OCI-LY3 (cell line): ENCODE results near the gene TRIM38.

Experiments
- H2AFZ ChIP-seq: fragments of 200-600, 300-600 bp; shearing (Covaris generic); 2 replicates; pipeline ENCODE4 v1.6.0; 2014; ENCODE audit warnings: antibody characterized with exemption, low read depth, low read length
- H3K27ac ChIP-seq: fragments of 200-600, 300-600 bp; sonication (generic); 2 replicates; pipeline ENCODE4 v1.5.1; 2014; ENCODE audit warnings: mild to moderate bottlenecking, low read length, moderate library complexity, mixed read lengths
- H3K27me3 ChIP-seq: fragments of 200-600, 300-600 bp; sonication (generic); 2 replicates; pipeline ENCODE4 v1.6.1; 2014; ENCODE audit warnings: low read depth, low read length, mixed read lengths
- H3K36me3 ChIP-seq: fragments of 200-600, 300-600 bp; sonication (generic); replicated peaks from 2 replicates; pipeline ENCODE3; 2014; ENCODE audit warnings: low read depth, low read length, mixed read lengths
- H3K4me1 ChIP-seq: fragments of 300-600, 200-600 bp; sonication (generic); 2 replicates; pipeline ENCODE4 v1.6.1; 2014; ENCODE audit warnings: low read length, mixed read lengths
- H3K4me2 ChIP-seq: fragments of 200-600, 300-600 bp; sonication (generic); 2 replicates; pipeline ENCODE4 v1.6.1; 2014; ENCODE audit warnings: low read length, mixed read lengths
- H3K4me3 ChIP-seq: fragments of 300-600, 200-600 bp; sonication (generic); 2 replicates; pipeline ENCODE4 v1.5.1; 2014; ENCODE audit warnings: antibody characterized with exemption, mild to moderate bottlenecking, low read length, moderate library complexity
- H3K79me2 ChIP-seq: fragments of 300-600, 200-600 bp; shearing (Covaris generic); 2 replicates; pipeline ENCODE4 v1.6.1; 2014; ENCODE audit warnings: mild to moderate bottlenecking, low read length, mixed read lengths
- H3K9ac ChIP-seq: fragments of 300-600, 200-600 bp; shearing (Covaris generic); 2 replicates; pipeline ENCODE4 v1.6.0; 2014; ENCODE audit warnings: mild to moderate bottlenecking, low read length, moderate library complexity
- H3K9me3 ChIP-seq: fragments of 200-600, 300-600 bp; shearing (Covaris generic); 2 replicates; pipeline ENCODE4 v1.6.1; 2014; ENCODE audit warnings: low read length, mixed read lengths; ENCODE audit not compliant: insufficient read depth
- H4K20me1 ChIP-seq: fragments of 200-600, 300-600 bp; sonication (generic); 2 replicates; pipeline ENCODE4 v1.6.1; 2016; ENCODE audit warnings: low read length, mixed read lengths; ENCODE audit not compliant: insufficient read depth
- CTCF ChIP-seq: fragments of 200-600, 300-600 bp; sonication (generic); IDR thresholded peaks from 2 replicates; pipeline ENCODE4 v1.5.1; 2014; ENCODE audit warnings: antibody characterized with exemption, low read length, low read depth
- EZH2phosphoT487 ChIP-seq: fragments of 200-600 bp; shearing (Covaris generic); IDR thresholded peaks from 2 replicates; pipeline ENCODE4 v1.6.1; 2018; ENCODE audit warnings: antibody characterized with exemption, mixed run types, low read depth

Gene TRIM38

GRCh38 chr6:25922301-25922700, 40.3 kb upstream of the TRIM38 start:
- Histone ChIP-seq H4K20me1 (no peaks in the 10 kb centered on the region), H3K79me2 (no peaks in the 10 kb centered on the region), H3K4me2 (no peak overlapping the region), H3K9ac (no peak overlapping the region), H2AFZ (no peak overlapping the region), H3K27me3 (no peaks in the 10 kb centered on the region), H3K4me1 (no peaks in the 10 kb centered on the region), H3K36me3 (no peaks in the 10 kb centered on the region), H3K27ac (no peak overlapping the region), H3K9me3 (no peaks in the 10 kb centered on the region), H3K4me3 (no peak overlapping the region)
- no peak for TF ChIP-seq EZH2phosphoT487
- no peak for TF ChIP-seq CTCF

- no peak overlapping the region for H3K4me2 ChIP-seq
- H3K36me3 ChIP-seq = no peaks in the 10 kb centered on the region
- no peaks in the 10 kb centered on the region for H3K79me2 ChIP-seq
- no peak overlapping the region for H3K27ac ChIP-seq
- H3K4me3 ChIP-seq = no peak overlapping the region
- H2AFZ ChIP-seq = no peak overlapping the region
- H3K27me3 ChIP-seq = no peaks in the 10 kb centered on the region
- TF ChIP-seq EZH2phosphoT487 (no peak), CTCF (no peak)
- H3K9ac ChIP-seq = no peak overlapping the region
- no peaks in the 10 kb centered on the region for H3K4me1 ChIP-seq
- no peaks in the 10 kb centered on the region for H3K9me3 ChIP-seq
- H4K20me1 ChIP-seq = no peaks in the 10 kb centered on the region
Observed at GRCh38 chr6:25925876-25926275, 36.7 kb upstream of the TRIM38 start.

GRCh38 chr6:25927178-25927577, 35.4 kb upstream of the TRIM38 start:
- no peaks in the 10 kb centered on the region for H3K9me3 ChIP-seq
- H4K20me1 ChIP-seq = no peaks in the 10 kb centered on the region
- H3K36me3 ChIP-seq = no peaks in the 10 kb centered on the region
- H3K4me1 ChIP-seq = no peaks in the 10 kb centered on the region
- no peak overlapping the region for H3K9ac ChIP-seq
- no peaks in the 10 kb centered on the region for H3K79me2 ChIP-seq
- H3K27me3 ChIP-seq = no peaks in the 10 kb centered on the region
- no peak overlapping the region for H2AFZ ChIP-seq
- H3K4me2 ChIP-seq = no peak overlapping the region
- TF ChIP-seq CTCF (no peak), EZH2phosphoT487 (no peak)
- H3K4me3 ChIP-seq = no peak overlapping the region
- no peak overlapping the region for H3K27ac ChIP-seq

GRCh38 chr6:25927756-25928216, 34.8 kb upstream of the TRIM38 start:
- no peaks in the 10 kb centered on the region for H3K36me3 ChIP-seq
- H4K20me1 ChIP-seq = no peaks in the 10 kb centered on the region
- TF ChIP-seq EZH2phosphoT487 = no peak
- H3K27me3 ChIP-seq = no peaks in the 10 kb centered on the region
- H3K4me3 ChIP-seq = no peak overlapping the region
- H2AFZ ChIP-seq = no peak overlapping the region
- no peak overlapping the region for H3K9ac ChIP-seq
- H3K4me2 ChIP-seq = no peak overlapping the region
- H3K79me2 ChIP-seq = no peaks in the 10 kb centered on the region
- no peak overlapping the region for H3K27ac ChIP-seq
- H3K9me3 ChIP-seq = no peaks in the 10 kb centered on the region
- no peaks in the 10 kb centered on the region for H3K4me1 ChIP-seq
